HFF-Myc (cell line): ENCODE measurements around the gene GYPC.

Source experiments
- DNase-seq: peaks from one replicate; pipeline ENCODE4 v3.0.0-alpha.2; 2011; ENCODE audit warnings: low read depth; ENCODE audit errors: extremely low read depth
- H3K4me3 ChIP-seq: replicated peaks from 2 replicates; pipeline ENCODE4 v1.5.1; 2011; ENCODE audit warnings: low read depth, mild to moderate bottlenecking, control low read depth, low read length
- TF ChIP-seq, protein P1 (sequence below): IDR thresholded peaks from 2 replicates; pipeline ENCODE4 v1.5.1; 2012; ENCODE audit warnings: mild to moderate bottlenecking, low read depth, low read length, control low read depth; ENCODE audit errors: missing control alignments

Gene GYPC

DNA sequence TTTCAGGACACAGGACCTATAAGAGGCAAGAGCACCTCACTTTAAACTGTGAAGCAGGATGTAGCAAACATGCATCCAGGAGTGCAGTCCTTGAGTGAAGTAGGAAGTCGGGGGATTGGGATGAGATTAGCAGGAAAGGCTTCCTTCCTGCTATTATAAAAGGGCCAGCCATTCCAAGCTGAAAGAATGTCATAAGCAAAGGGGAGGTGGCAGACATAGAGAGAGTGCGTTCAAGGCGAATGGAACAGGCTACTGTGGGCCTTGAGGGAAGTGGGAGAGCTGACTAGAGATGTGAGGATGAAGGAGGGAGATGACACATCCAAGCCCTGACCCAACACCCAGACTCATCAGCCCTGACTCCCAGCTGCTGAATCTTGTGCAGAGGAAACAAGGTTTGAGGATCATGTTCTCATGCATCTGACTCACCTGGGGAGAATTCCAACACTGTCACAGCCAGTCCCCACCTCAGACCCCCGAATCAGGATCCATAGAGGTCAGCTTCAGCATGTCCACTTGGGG is 63.9 kb downstream of the GYPC start:
- TF ChIP-seq, protein P1, sequence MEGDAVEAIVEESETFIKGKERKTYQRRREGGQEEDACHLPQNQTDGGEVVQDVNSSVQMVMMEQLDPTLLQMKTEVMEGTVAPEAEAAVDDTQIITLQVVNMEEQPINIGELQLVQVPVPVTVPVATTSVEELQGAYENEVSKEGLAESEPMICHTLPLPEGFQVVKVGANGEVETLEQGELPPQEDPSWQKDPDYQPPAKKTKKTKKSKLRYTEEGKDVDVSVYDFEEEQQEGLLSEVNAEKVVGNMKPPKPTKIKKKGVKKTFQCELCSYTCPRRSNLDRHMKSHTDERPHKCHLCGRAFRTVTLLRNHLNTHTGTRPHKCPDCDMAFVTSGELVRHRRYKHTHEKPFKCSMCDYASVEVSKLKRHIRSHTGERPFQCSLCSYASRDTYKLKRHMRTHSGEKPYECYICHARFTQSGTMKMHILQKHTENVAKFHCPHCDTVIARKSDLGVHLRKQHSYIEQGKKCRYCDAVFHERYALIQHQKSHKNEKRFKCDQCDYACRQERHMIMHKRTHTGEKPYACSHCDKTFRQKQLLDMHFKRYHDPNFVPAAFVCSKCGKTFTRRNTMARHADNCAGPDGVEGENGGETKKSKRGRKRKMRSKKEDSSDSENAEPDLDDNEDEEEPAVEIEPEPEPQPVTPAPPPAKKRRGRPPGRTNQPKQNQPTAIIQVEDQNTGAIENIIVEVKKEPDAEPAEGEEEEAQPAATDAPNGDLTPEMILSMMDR = no peak
- no peak overlapping the region for H3K4me3 ChIP-seq
- DNase-seq = no peak

DNA sequence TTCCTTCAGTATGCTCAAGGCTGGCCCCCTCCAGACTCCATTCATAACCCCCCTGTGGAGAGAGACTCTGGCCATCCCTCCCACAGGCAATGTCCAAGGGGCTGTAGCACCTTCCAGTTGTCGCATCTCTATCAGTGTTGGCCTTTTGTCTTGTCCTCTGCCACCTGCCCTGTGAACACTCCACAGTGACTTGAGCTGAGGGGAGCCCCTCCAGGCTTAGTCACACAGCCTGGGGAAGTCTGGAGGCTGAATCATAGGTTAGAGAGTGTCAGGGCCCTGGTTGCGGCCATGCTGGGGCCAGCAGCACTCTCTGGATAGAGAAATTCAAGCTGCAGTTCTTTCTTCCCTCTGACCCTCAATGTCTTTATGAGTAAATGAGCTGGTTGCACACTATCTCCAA is 64.7 kb downstream of the GYPC start:
- H3K4me3 ChIP-seq = no peak overlapping the region
- DNase-seq = no peak
- TF ChIP-seq, protein P1 = no peak

DNA sequence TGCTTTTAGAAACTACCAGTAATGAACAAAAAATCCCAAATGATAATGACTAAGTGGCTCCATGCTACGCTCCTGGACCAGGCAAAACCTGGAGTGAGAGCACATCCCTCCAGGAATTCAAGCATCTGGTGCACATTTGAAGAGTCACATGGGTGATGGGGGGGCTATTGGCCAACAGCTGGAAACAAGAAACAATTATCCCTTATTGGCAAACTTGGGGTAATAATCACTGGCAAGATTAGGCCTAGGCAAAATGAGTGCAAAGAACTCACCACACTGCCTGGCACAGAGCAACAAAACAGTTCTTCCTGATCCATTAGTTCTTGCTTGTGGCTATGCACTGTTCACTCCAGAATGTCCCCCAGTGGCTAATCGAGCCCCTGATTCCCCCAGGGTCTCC is 66.1 kb downstream of the GYPC start:
- no peak for DNase-seq
- H3K4me3 ChIP-seq = no peak overlapping the region
- TF ChIP-seq, protein P1 = no peak

GRCh38 chr2:126722546-126722945 is 66.6 kb downstream of the GYPC start:
- DNase-seq = no peak
- TF ChIP-seq, protein P1 = no peak
- no peak overlapping the region for H3K4me3 ChIP-seq

GRCh38 chr2:126723281-126723815 is 67.4 kb downstream of the GYPC start:
- no peak overlapping the region for H3K4me3 ChIP-seq
- TF ChIP-seq, protein P1 = no peak
- DNase-seq = no peak

GRCh38 chr2:126725580-126725979 is 69.6 kb downstream of the GYPC start:
- DNase-seq = no peak
- no peak overlapping the region for H3K4me3 ChIP-seq
- TF ChIP-seq, protein P1 = no peak

DNA sequence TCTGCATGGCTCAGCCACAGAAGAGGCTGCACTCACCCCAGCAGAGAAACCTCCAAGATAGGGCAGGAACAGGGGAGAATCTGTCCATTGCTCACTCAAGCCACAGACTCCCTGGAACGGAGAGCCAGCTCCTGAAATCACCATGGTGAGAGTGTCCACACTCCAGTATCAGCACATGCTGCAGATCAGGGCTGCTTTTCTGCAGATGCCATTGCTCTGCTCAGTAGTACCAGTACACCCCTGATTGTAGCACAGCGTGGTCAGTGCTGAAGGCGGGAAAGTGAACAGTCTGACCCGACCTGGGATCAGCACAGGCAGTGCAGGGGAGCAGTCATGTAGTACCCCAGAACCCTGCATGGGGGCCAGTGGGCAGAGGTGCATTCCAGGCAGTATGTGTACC is 73.9 kb downstream of the GYPC start:
- no peak overlapping the region for H3K4me3 ChIP-seq
- TF ChIP-seq, protein P1 = no peak
- DNase-seq = no peak
